ENCODE results near the gene MLLT10. TPM values are rescaled to one million over a fixed set of nuclear protein-coding genes. Genes with fewer than 3 reads are reported as not detected.

The MLLT10 gene
- total RNA-seq, 1 donor = 50.5 TPM

DNA sequence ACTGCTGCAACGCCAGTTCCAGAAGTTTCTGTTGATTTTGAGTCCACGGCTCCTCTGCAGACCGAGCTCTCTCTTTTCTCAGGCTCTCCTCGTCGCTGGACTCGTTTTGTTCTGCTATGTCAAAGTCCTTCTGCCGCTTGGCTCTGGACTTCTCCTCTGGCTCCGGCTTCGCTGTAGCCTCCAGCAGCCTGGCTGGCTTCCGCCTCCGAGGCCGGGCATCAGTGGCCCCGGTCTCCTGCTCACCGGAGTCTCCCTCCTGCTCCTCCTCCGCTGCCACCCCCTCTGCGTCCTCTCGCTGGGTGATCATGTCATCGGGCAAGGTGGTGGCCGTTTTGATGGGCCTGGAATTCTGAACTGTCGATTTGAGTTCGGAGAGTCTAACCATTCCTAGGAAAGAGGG is 225.2 kb downstream of the MLLT10 start:
- no peak for DNase-seq (ENCODE audit: low read depth)
- H3K4me3 ChIP-seq (ENCODE audit: low read depth, low read length) = no peak overlapping the region
- TF ChIP-seq, protein P1, sequence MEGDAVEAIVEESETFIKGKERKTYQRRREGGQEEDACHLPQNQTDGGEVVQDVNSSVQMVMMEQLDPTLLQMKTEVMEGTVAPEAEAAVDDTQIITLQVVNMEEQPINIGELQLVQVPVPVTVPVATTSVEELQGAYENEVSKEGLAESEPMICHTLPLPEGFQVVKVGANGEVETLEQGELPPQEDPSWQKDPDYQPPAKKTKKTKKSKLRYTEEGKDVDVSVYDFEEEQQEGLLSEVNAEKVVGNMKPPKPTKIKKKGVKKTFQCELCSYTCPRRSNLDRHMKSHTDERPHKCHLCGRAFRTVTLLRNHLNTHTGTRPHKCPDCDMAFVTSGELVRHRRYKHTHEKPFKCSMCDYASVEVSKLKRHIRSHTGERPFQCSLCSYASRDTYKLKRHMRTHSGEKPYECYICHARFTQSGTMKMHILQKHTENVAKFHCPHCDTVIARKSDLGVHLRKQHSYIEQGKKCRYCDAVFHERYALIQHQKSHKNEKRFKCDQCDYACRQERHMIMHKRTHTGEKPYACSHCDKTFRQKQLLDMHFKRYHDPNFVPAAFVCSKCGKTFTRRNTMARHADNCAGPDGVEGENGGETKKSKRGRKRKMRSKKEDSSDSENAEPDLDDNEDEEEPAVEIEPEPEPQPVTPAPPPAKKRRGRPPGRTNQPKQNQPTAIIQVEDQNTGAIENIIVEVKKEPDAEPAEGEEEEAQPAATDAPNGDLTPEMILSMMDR (IDR thresholded peaks at IDR 0.05; ENCODE audit: insufficient read depth, low read depth, low read length) = no peak

- no peak for DNase-seq (ENCODE audit: low read depth)
- no peak overlapping the region for H3K4me3 ChIP-seq (ENCODE audit: low read depth, low read length)
- TF ChIP-seq, protein P1 (IDR thresholded peaks at IDR 0.05; ENCODE audit: insufficient read depth, low read depth, low read length) = no peak
These were observed 226.3 kb downstream of the MLLT10 start for GRCh38 chr10:21760332-21760731.

DNA sequence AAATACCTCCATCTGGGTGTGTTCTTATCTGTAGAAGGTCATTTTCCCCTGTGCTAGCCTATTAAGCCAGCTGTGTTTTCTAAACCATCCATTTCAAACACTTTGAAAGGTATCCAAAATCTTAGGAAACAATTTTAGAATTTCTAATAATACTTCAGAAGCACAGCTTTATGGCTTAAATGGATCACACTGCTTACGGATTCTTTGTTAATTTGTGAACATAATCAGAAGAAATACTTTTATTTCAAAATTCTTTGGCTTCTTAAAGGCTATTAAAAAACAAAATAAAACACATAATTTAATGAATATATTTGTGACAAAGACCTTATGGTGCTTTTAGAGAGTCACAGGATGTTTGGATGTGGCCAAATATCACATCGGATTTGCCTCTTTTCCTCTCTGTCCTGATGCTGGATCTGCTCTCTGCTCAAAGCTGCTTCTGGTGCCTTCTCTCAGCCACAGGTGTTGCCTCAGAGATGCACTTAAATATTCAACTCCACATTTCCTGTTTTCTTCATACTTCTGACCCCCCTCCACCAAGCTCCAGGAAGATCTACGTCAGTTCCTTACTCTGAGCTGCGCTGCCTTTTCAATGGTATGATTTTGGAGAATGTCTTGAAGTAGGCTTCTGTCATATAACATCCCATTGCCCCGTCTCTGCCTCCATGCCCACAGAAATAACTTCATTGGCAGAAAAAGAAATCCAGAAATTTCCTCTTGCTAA is 230.6 kb downstream of the MLLT10 start:
- DNase-seq (ENCODE audit: low read depth) = no peak

DNA sequence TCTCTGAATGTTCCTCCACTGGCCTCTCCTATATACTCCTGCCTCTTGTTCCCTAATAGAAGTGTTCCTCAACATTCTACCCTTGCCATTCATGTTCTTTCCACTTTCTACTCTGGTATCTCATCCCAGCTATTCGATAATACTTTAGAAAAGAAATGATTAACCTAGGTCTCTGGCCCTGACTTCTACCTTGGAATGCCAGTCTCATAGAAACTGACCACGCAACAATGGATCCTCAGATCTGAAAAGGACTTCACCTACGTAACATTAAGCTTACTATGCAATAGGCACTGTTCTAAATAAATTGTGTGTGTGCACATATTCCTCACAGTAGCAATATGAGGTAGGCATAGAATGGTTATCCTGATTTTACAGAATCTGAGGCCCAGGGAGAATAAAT is 235.0 kb downstream of the MLLT10 start:
- no peak for DNase-seq (ENCODE audit: low read depth)
- TF ChIP-seq, protein P1 (IDR thresholded peaks at IDR 0.05; ENCODE audit: insufficient read depth, low read depth, low read length) = no peak
- H3K4me3 ChIP-seq (ENCODE audit: low read depth, low read length) = no peak overlapping the region

More for the DNA sequence above, 230.6 kb downstream of the MLLT10 start:
- no peak overlapping the region for H3K4me3 ChIP-seq (ENCODE audit: low read depth, low read length)
- TF ChIP-seq, protein P1 (IDR thresholded peaks at IDR 0.05; ENCODE audit: insufficient read depth, low read depth, low read length) = no peak

DNA sequence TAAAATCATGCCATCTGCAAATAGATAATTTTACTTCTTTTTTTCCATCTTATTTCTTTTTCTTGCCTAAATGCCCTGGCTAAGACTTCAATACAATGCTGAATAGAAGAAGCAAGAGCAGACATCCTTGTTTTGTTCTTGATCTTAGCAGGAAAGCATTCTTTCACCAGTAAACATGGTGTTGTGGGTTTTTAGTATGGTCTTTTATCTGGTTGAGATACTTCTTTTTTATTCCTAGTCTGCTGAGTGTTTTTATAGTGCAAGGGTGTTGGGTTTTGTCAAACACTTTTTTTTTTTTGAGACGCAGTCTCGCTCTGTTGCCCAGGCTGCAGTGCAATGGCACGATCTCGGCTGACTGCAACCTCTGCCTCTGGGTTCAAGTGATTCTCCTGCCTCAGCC is 237.2 kb downstream of the MLLT10 start:
- DNase-seq (ENCODE audit: low read depth) = no peak
- H3K4me3 ChIP-seq (ENCODE audit: low read depth, low read length) = no peak overlapping the region
- TF ChIP-seq, protein P1 (IDR thresholded peaks at IDR 0.05; ENCODE audit: insufficient read depth, low read depth, low read length) = no peak

DNA sequence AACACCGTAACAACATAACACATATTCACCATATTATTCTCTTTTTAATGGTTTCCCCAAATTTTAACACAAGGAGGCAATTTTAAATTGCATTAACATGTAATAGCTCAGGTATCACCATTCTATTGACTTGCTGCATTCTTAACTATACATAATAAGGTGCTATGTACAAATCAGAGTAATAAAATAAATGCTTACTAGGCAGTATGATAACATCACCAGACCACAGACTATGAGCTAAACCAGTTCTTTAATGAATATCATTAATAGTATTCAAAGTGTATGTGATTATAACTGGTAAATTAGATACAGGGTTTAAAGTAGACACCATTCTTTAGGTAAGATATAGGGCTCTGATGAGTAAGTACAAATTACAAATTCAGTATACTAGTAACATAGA is 242.9 kb downstream of the MLLT10 start:
- TF ChIP-seq, protein P1 (IDR thresholded peaks at IDR 0.05; ENCODE audit: insufficient read depth, low read depth, low read length) = no peak
- H3K4me3 ChIP-seq (ENCODE audit: low read depth, low read length) = no peak overlapping the region
- DNase-seq (ENCODE audit: low read depth) = no peak

- DNase-seq (ENCODE audit: low read depth) = no peak
- H3K4me3 ChIP-seq (ENCODE audit: low read depth, low read length) = no peak overlapping the region
- TF ChIP-seq, protein P1 (IDR thresholded peaks at IDR 0.05; ENCODE audit: insufficient read depth, low read depth, low read length) = no peak
These were observed 257.2 kb downstream of the MLLT10 start for GRCh38 chr10:21791276-21791675.
